Right lobe of liver (tissue), 6 donors: ENCODE measurements around the gene LRRC7. TPM values are rescaled to one million over a fixed set of nuclear protein-coding genes. Genes with fewer than 3 reads are reported as not detected.

Experiments
- ATAC-seq, 4 donors: fragments of 200-7000 bp; cut with Tn5 transposase; one replicate each; pipeline ENCODE4 v1.9.1; 2020; ENCODE audit warnings: mild to moderate bottlenecking in 4 of 4, moderate library complexity in 4 of 4
- DNase-seq, 3 donors: peaks; one replicate each; pipeline ENCODE4 v3.0.0-alpha.2; 2020
- H3K27ac ChIP-seq, 3 donors: fragments of 200-600 bp; one replicate each; pipeline ENCODE4 v1.8.0; 2022
- H3K27me3 ChIP-seq, 2 donors: fragments of 200-600 bp; one replicate each; pipeline ENCODE4 v1.8.0; 2022
- H3K36me3 ChIP-seq, 4 donors: fragments of 200-600 bp; sonication (generic) in 1 of 4; one replicate each; pipeline versions ENCODE4 v1.5.1 to v1.8.0; 2017 to 2022; ENCODE audit warnings: control low read depth in 1 of 4
- H3K4me1 ChIP-seq, 4 donors: fragments of 200-600 bp; sonication (generic) in 1 of 4; one replicate each; pipeline versions ENCODE4 v1.5.1 to v1.8.0; 2017 to 2022; ENCODE audit warnings: control low read depth in 1 of 4
- H3K4me3 ChIP-seq, 3 donors: fragments of 200-600 bp; one replicate each; pipeline ENCODE4 v1.8.0; 2022
- H3K9me3 ChIP-seq, 4 donors: fragments of 200-600 bp; sonication (generic) in 1 of 4; one replicate each; pipeline versions ENCODE4 v1.5.1 to v1.8.0; 2017 to 2022; ENCODE audit warnings: control low read depth in 1 of 4
- POLR2A ChIP-seq: fragments of 450-650 bp; IDR thresholded peaks from one replicate; pipeline ENCODE4 v1.6.1; 2017; ENCODE audit warnings: antibody characterized with exemption, mild to moderate bottlenecking
- WGBS: methylation state at CpG from one replicate; pipeline ENCODE4 v1.1.6; 2018; ENCODE audit warnings: low coverage, low lambda C conversion rate; ENCODE audit not compliant: insufficient coverage; ENCODE audit errors: missing lambda C conversion rate; 5-methylcytosine and 5-hydroxymethylcytosine counted together
- intact Hi-C, 2 donors: fragments of 100-400 bp; cut with DNase I; formaldehyde crosslinking; loops; one replicate each; pipeline versions ENCODE4 v1.11.2 to v1.14.1; 2022
- total RNA-seq, 6 experiments: library from RNA; depleted of rRNA in 2 of 6; stranded (reverse); fragments of >200 nt in 2 of 6; fragmentation: NEBNext Ultra II Directional in 3 of 6; extraction: Animal tissue kit (Norgen Biotek cat#: 25700) in 3 of 6; gene quantifications; one replicate each; pipeline versions ENCODE4 v1.1.0 to v1.2.4, GENCODE V29; 2016 to 2023
- TF ChIP-seq, protein P1 (sequence below), 4 donors: fragments of 200-600 bp in 3 of 4; fragments of 450-650 bp in 1 of 4; IDR thresholded peaks; one replicate each; pipeline versions ENCODE4 v1.5.1 to v1.8.0; 2016 to 2022; ENCODE audit warnings: antibody characterized with exemption in 4 of 4, mild to moderate bottlenecking in 2 of 4
- donor health status: DM: no; HTN: yes; CAD: no.
- donor health status: DM: no; HTN: no; CAD: no.
- donor health status: DM: no; HTN: no; CAD: no.
- donor health status: DM: no; HTN: yes; CAD: no.
- donor health status: DM: no; HTN: yes; CAD: no.

Gene LRRC7
- total RNA-seq, 6 experiments from 2014 or later = 0.06 to 0.66 (median 0.22) TPM

DNA sequence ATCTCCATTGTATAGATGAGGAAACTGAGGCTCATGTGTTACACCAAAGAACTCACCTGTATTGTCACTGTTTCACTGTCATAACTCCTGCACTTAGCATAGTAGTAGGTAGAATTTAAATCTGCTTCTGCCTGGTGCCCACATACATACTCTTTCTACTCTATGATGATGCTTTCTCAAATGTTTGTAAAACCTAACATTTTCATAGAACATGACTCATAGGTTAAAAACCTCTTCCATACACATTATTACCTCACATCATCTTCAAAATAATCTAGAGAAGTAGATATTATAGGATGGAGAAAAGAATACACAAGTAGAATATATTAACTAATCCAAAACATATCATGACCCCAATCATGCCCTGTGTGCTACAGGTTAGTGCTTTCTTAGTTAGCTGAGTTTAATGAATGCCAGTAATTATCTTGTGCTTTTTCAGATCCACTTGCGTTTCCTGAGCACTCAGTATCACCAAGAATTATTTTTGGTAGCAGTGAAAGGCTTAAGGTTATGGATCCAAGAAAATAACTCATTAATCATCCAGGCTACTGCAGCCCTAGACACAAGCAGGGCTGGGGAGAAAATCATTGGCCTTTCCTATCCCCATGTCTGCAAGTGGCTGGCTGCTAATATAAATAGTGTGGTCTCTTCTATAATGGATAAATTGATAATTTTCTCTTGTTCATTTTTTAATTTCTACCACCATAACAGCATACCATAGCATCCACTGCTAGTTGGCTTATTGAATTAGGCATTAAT, 480.8 kb downstream of the LRRC7 start:
- Histone ChIP-seq H3K27ac (no peak overlapping the region), H3K9me3 (no peaks in the 10 kb centered on the region), H3K4me3 (no peak overlapping the region), H3K4me1 (no peaks in the 10 kb centered on the region), H3K27me3 (no peaks in the 10 kb centered on the region), H3K36me3 (no peaks in the 10 kb centered on the region)
- TF ChIP-seq, protein P1, sequence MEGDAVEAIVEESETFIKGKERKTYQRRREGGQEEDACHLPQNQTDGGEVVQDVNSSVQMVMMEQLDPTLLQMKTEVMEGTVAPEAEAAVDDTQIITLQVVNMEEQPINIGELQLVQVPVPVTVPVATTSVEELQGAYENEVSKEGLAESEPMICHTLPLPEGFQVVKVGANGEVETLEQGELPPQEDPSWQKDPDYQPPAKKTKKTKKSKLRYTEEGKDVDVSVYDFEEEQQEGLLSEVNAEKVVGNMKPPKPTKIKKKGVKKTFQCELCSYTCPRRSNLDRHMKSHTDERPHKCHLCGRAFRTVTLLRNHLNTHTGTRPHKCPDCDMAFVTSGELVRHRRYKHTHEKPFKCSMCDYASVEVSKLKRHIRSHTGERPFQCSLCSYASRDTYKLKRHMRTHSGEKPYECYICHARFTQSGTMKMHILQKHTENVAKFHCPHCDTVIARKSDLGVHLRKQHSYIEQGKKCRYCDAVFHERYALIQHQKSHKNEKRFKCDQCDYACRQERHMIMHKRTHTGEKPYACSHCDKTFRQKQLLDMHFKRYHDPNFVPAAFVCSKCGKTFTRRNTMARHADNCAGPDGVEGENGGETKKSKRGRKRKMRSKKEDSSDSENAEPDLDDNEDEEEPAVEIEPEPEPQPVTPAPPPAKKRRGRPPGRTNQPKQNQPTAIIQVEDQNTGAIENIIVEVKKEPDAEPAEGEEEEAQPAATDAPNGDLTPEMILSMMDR (IDR thresholded peaks at IDR 0.05) = no peak
- no peak for TF ChIP-seq POLR2A
- intact Hi-C loops = no loop called here
- 22% methylated on average over 1 of the region's 1 CpG for WGBS
- DNase-seq = no peak
- ATAC-seq = no peak

- no peaks in the 10 kb centered on the region for H3K4me1 ChIP-seq
- no peaks in the 10 kb centered on the region for H3K9me3 ChIP-seq
- H3K36me3 ChIP-seq = no peaks in the 10 kb centered on the region
- no peaks in the 10 kb centered on the region for H3K27me3 ChIP-seq
- no peak for ATAC-seq
- intact Hi-C loops = no loop called here
- H3K4me3 ChIP-seq = no peak overlapping the region
- WGBS = 9% methylated on average over 1 of the region's 1 CpG
- DNase-seq = no peak
- TF ChIP-seq POLR2A = no peak
- TF ChIP-seq, protein P1 (IDR thresholded peaks at IDR 0.05) = no peak
- H3K27ac ChIP-seq = no peak overlapping the region
Measured at GRCh38 chr1:70051926-70052325, 484.2 kb downstream of the LRRC7 start.

- Histone ChIP-seq H3K36me3 (no peaks in the 10 kb centered on the region), H3K9me3 (no peaks in the 10 kb centered on the region), H3K27ac (no peak overlapping the region), H3K4me3 (no peak overlapping the region), H3K27me3 (no peaks in the 10 kb centered on the region), H3K4me1 (no peaks in the 10 kb centered on the region)
- DNase-seq (no peak), ATAC-seq (no peak)
- intact Hi-C loops = no loop called here
- no peak for TF ChIP-seq POLR2A
- TF ChIP-seq, protein P1 (IDR thresholded peaks at IDR 0.05) = no peak
Measured at GRCh38 chr1:70057500-70057899, 489.8 kb downstream of the LRRC7 start.

DNA sequence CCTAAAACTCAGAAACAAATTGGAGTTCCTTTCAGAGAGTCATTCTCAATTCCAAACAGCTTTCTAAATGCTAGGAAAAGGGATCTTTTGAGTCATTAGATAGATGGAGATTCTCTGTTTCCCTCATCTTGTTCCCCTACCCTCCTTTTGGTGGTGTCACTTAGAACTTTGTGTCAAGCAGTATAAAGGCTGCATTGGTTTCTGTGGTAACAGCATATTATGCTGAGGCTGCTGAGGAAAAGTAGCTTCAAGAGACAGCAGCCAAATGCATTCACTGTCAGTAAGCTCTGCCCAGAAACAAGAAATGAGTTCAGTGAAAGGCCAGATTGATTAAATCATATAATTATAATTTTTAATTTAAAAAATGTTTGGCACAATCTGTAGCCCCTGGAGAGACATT, 493.5 kb downstream of the LRRC7 start:
- Histone ChIP-seq H3K27ac (no peak overlapping the region), H3K4me1 (no peaks in the 10 kb centered on the region), H3K4me3 (no peak overlapping the region), H3K36me3 (no peaks in the 10 kb centered on the region), H3K27me3 (no peaks in the 10 kb centered on the region), H3K9me3 (no peaks in the 10 kb centered on the region)
- ATAC-seq (no peak), DNase-seq (no peak)
- intact Hi-C loops = no loop called here
- no peak for TF ChIP-seq POLR2A
- TF ChIP-seq, protein P1 (IDR thresholded peaks at IDR 0.05) = no peak

DNA sequence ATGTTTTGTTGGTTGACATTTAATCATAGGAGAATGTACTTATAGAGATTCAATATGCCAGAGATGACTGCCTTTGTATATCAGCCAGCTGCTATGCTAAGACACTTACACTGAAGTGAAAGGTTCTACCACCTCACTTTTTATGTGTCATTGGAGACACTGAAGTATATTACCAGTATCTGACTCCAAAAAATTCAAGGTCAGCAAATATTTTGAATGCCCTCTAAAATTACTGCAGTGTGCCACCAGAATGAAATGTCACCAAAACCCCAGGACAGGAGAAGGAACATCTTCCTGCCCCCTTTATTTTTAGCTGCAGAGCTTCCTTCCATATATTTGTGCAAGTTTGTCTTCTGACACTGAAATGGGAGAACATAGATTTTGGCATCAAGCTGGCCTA, 496.1 kb downstream of the LRRC7 start:
- intact Hi-C loops = no loop called here
- Histone ChIP-seq H3K9me3 (no peaks in the 10 kb centered on the region), H3K27ac (no peak overlapping the region), H3K27me3 (no peaks in the 10 kb centered on the region), H3K4me3 (no peak overlapping the region), H3K36me3 (no peaks in the 10 kb centered on the region), H3K4me1 (no peaks in the 10 kb centered on the region)
- ATAC-seq = no peak
- DNase-seq = no peak
- no peak for TF ChIP-seq POLR2A
- TF ChIP-seq, protein P1 (IDR thresholded peaks at IDR 0.05) = no peak
